HG02588 (cell line): ENCODE results near the gene APBB1IP.
A peak's percentile ranks its signal among the peaks of the same experiment; 100 is the strongest.
"Not testable (repeated sequence)": the region's sequence is repeated elsewhere in the genome, so short reads cannot be mapped to it uniquely, and the experiment has no call there.

ENCODE experiments used
- ATAC-seq: cut with Tn5 transposase; IDR thresholded peaks from one replicate; pipeline ENCODE4 v1.9.1; 2021; ENCODE audit warnings: mild to moderate bottlenecking, moderate library complexity; ENCODE audit not compliant: unreplicated experiment

Gene APBB1IP

GRCh38 chr10:26550774-26551526 lies 112.8 kb downstream of the APBB1IP start:
- no peak for ATAC-seq

- ATAC-seq, result no peak
Measured at GRCh38 chr10:26554246-26554645, 116.1 kb downstream of the APBB1IP start.

- ATAC-seq, result no peak
Measured at GRCh38 chr10:26555719-26556368, 117.7 kb downstream of the APBB1IP start.

DNA sequence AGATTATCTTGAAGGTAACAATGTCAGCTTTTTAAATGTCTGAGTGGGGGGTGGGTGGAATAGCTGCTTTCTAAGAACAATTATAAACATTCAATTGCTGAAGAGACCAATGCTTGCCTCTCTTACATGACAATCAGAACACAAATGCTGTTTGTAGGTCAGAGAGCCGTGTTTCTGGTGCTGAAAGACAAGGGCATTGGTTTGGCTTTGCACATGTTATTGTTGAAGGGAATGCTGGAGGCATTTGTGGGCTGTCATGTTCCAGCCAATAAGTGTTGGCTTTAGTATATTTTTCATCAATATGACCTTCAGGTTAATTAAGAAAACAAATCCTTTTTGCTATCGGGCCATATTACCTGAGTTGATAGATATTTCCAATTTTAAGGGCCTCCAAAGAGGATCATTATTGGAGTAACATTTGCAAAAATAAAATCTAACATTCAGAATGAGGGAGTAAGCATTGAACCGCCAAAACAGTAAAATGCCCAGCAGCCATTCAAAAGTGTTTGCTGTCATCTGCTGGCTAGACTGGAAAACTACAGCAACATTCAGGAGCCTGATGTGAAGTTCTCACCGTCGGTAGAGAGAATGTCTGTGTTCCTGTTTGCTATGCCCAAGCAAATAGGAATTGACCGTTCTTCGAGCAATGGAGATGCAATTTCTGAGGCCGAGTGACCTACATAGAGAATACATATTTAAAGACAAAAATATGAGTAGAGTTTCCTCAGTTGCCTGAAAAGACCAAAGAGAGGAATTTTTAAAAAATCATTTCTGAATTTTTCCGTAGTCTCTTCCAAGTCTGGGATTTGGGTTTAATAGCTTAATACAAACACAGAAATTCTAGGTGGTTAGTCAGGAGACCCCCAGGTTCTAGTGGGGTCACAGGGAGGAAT lies 118.9 kb downstream of the APBB1IP start:
- ATAC-seq, result no peak

GRCh38 chr10:26557641-26558014 lies 119.5 kb downstream of the APBB1IP start:
- ATAC-seq, result no peak

- no peak for ATAC-seq
Measured at GRCh38 chr10:26566525-26567350, 128.6 kb downstream of the APBB1IP start.

DNA sequence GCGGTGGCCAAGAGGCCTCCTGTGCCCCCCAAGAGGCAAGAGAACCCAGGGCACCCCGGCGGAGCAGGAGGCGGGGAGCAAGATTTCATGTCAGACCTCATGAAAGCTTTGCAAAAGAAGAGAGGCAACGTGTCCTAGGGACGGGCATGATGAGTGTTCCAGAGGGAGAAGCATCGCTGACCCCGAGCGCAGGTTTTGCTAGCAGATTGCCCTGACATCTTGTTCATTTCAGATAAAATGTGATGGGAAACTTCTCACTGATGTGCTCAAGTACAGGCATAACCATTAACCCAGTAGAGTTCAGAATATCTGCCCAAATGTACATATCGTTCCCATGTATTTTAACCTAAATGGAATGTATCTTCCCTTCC lies 129.2 kb downstream of the APBB1IP start:
- no peak for ATAC-seq

DNA sequence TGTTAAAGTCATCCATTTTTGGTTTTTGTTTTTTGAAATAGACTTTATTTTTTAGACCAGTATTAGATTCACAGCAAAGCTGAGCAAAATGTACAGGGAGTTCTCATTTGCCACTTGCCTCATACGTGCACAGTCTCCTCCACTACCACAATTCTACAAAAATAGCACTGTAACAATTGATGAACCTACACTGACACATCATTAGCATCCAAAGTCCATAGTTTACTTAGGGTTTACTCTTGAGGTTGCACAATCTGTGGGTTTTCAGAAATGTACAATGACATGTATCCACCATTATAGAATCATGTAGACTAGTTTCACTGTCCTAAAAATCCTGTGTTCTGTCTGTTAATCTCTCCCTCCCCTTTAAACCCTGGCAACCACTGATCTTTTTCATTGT lies 133.5 kb downstream of the APBB1IP start:
- ATAC-seq, result no peak

GRCh38 chr10:26573674-26574073 lies 135.5 kb downstream of the APBB1IP start:
- no peak for ATAC-seq

DNA sequence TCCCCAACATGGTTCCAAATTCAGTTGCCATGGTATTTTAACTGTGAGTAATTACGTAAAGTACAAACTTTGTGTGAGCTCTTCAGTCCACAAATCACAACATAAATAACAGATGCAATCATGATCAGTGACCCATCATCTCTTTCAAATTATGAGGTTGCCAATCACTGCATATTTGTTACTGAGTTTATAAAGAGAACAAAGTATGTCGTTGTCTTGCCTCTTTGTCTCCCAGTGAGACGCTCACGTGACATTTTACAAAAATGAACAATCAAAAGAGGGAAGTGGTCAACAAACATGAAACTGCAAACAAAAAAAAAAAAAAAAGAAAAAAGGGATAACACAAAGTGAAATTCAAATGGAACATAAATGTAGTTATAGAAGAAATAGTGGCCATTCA lies 136.6 kb downstream of the APBB1IP start:
- ATAC-seq, result no peak

DNA sequence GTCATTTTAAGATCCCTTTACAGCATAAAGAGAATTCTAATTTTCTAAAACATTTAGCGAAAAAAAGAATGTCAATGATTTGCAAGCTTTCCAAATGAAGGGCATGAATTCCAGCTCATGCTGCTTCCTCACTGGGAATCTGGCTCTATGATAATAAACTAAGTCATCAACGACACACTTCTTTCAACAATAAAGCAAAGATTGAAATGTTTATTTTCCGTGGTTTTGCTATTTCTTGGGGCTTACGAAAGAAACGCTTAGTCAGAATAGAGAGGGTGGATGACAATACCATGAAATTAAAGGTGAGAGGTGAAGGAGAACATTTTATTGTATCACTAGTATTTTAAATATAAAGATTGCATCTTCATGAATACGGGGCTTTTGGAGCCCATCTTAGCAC lies 140.2 kb downstream of the APBB1IP start:
- ATAC-seq, result not testable (repeated sequence)

DNA sequence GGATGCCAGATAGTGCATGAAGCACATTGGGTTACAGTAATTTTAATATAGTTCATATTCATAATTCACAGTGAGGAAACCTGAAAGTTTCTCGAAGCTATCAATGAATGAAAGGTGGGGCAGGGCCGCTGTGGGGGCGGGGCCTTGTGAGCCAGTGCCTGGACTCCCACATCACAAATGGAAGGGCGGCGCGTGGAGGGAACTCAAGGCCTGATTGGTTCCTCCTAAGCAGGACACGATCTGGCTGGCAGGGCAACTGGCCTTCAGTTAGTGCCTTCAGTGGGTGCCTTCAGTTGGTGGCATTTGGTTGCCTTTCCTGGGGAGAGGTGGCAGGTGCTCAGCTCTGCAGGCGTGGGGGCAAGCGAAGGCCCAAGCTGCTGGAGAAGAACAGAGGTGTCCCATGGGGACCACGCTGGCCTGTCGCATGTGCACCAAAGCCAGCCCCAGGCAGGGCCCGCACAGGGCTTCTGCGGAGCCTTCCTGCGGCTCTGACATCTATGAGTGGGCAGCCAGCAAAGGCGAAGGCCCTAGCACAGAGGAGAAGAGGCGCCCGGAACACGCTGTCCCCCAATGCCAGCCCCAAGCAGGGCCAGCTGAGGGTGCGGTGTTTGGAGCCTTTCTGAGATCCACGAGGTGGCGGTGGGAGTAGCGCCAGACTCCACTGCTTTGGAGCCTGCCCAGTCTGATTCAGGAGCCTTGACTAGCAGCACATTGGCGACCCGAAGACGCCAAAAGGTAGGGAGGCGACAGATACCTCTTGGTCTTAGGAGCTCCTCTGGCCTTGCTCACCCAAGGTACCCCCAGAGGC lies 141.3 kb downstream of the APBB1IP start:
- ATAC-seq, result no peak

DNA sequence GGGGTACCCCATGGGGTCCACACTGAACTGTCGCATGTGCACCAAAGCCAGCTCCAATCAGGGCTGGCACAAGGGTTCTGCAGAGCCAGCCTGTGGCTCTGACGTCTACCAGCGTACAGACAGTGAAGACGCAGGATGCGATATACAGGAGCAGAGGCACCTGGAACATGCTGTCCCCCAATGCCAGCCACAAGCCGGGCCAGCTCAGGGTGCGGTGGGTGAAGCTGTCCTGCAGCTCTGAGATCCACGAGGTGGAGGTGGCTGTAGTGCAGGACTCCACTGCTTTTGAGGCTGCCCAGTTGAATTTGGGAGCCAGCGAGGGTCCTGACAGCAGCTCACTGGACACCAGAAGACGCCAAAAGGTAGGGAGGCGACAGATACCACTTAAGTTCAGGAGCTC lies 148.1 kb downstream of the APBB1IP start:
- ATAC-seq, result no peak

DNA sequence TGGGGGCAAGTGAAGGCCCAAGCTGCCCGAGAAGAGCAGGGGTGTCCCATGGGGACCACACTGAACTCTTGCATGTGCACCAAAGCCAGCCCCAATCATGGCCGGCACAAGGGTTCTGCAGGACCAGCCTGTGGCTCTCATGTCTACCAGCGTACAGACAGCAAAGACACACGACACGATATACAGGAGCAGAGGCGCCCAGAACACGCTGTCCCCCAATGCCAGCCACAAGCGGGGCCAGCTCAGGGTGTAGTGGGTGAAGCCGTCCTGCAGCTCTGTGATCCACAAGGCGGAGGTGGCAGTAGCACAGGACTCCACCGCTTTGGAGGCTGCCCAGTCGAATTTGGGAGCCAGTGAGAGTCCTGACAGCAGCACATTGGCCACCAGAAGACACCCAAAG lies 150.5 kb downstream of the APBB1IP start:
- ATAC-seq, result no peak

DNA sequence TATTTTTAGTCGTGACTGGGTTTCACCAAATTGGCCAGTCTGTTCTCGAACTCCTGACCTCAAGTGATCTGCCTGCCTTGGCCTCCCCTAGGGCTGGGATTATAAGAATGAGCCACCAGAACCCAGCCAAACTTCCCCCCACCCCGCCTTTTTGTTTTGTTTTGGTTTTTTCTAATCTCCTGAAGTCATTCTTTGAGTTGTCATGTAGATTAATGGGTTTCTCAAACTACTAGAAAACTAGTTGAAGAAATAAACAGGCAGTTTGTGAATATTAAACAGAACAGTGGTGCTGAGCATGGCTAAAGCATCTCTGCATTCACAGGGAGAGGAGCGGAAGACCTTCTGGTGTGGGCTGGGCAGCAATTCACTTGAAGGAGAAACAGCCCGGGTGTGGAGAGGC lies 151.7 kb downstream of the APBB1IP start:
- not testable (repeated sequence) for ATAC-seq

DNA sequence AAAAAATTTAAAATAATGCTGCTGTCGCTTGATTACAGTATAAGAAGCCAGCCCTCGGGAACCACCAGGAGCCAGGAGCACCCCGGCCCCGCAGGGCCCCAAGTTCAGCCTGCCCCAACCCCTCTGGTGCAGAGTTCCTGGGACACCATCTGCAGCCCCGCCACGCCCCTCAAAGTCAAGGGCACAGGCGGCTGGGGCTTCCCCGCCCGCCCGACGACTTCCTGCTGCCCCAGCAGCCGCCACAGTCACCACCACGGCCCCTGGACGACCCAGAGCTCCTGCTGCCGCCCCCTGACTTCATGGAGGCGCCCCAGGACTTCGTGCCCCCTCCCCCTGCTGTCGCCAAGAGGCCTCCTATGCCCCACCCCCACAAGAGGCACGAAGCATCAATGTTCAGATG lies 155.8 kb downstream of the APBB1IP start:
- ATAC-seq, result no peak

- ATAC-seq, result not testable (repeated sequence)
Measured at GRCh38 chr10:26603283-26603682, 165.1 kb downstream of the APBB1IP start.

DNA sequence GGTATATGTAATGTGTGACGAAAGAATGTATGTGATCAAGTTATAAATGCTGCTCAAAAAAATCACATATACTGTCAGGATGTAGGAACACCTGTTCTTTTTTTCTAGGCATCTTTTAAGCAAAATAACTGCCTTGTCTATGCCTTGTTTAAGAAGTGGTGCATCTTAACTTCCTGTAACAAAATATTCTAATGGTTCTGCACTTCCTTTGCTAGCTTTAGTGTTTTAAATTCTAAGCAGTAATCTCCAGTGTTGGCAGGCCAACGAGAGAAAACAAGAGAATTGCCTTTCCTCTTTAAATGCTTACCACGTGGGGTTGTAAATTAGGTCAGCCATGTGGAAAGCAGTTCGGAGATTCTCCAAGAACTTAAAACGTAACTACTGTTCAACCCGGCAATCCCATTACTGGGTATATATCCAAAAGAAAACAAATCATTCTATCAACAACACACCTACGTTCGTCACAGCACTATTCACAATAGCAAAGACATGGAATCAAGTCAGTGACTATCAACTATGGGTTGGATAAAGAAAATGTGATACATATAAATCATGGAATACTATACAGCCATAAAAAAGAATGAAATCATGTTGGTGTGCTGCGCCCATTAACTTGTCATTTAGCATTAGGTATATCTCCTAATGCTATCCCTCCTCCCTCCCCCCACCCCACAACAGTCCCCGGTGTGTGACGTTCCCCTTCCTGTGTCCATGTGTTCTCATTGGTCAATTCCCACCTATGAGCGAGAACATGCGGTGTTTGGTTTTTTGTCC lies 166.4 kb downstream of the APBB1IP start:
- ATAC-seq, result not testable (repeated sequence)

GRCh38 chr10:26606389-26606877 lies 168.3 kb downstream of the APBB1IP start:
- ATAC-seq, result peak; percentile 63
